ENCODE results near the gene ADAMTS8. TPM values are rescaled to one million over a fixed set of nuclear protein-coding genes. Genes with fewer than 3 reads are reported as not detected.

ADAMTS8 gene
- total RNA-seq, 1 experiment from 2014 or later: 0.15 TPM

- in situ Hi-C loops (cut with HindIII; ENCODE audit: low pct_unique_long_range_greater_than_20kb, low sequenced_read_pairs) (no loop called here), intact Hi-C loops (cut with micrococcal nuclease; ENCODE audit: unreplicated experiment) (no loop called here)
- H3K9me3 ChIP-seq (ENCODE audit: control insufficient read depth, insufficient read depth, low read depth, low read length): no peaks in the 10 kb centered on the region
- H3K4me3 ChIP-seq (ENCODE audit: low read depth in 2 of 2, low read length in 2 of 2): no peak overlapping the region
- H3K4me1 ChIP-seq (ENCODE audit: control insufficient read depth, insufficient read depth, low read length): no peaks in the 10 kb centered on the region
- ATAC-seq (no peak; the same call in 1 of the 2 replicates), DNase-seq (ENCODE audit: low read depth, low spot score) (no peak)
- peaks cover 9% of the 10 kb centered on the region; the same call in 1 of the 2 replicates for H3K27me3 ChIP-seq (ENCODE audit: control insufficient read depth, insufficient read depth, low read length)
- no peak for TF ChIP-seq CTCF (IDR thresholded peaks at IDR 0.05)
- TF ChIP-seq TCF7L2 (IDR thresholded peaks at IDR 0.05; ENCODE audit: low read depth, low read length): no peak
- no peak for TF ChIP-seq POLR2AphosphoS5 (IDR thresholded peaks at IDR 0.05; ENCODE audit: low read depth, low read length)
- TF ChIP-seq SIN3A (IDR thresholded peaks at IDR 0.05; ENCODE audit: borderline replicate concordance, insufficient read depth, low read depth, low read length): no peak
- TF ChIP-seq REST (IDR thresholded peaks at IDR 0.05; ENCODE audit: insufficient read depth in 1 of 2, low read depth in 2 of 2, low read length in 1 of 2): no peak
- BruUV-seq (replicated peaks): no TSS peak
- CTCF ChIA-PET: no interaction called here
- H3K27ac ChIP-seq (ENCODE audit: low read length): no peak overlapping the region
- H3K36me3 ChIP-seq (ENCODE audit: control insufficient read depth, insufficient read depth, low read length): no peaks in the 10 kb centered on the region
- POLR2A ChIA-PET: no interaction called here
Measured at GRCh38 chr11:130369141-130369691, 59.2 kb downstream of the ADAMTS8 start.

DNA sequence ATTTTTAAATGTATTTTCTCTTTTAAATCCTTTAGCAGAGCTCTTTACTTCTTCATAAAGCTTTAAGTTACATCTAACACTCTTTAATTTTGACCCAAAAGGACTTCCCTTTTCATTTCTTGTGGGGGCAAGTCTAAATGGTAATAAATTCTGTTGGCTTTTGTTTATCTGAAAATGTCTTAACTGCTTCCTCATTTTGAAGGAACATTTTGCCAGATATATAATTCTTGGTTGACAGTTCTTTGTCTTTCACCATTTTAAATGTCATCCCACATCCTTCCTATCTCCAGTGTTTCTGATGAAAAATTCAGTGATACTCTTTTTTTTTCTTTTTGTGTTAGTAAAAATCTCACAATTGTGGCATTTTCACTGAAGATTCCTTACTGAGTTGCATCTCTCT, 69.0 kb downstream of the ADAMTS8 start:
- CTCF ChIA-PET: no interaction called here
- no peak for DNase-seq (ENCODE audit: low read depth, low spot score)
- in situ Hi-C loops (cut with HindIII; ENCODE audit: low pct_unique_long_range_greater_than_20kb, low sequenced_read_pairs) (no loop called here), intact Hi-C loops (cut with micrococcal nuclease; ENCODE audit: unreplicated experiment) (no loop called here)
- TF ChIP-seq REST (IDR thresholded peaks at IDR 0.05; ENCODE audit: insufficient read depth in 1 of 2, low read depth in 2 of 2, low read length in 1 of 2): no peak
- no peak for TF ChIP-seq TCF7L2 (IDR thresholded peaks at IDR 0.05; ENCODE audit: low read depth, low read length)
- TF ChIP-seq POLR2AphosphoS5 (IDR thresholded peaks at IDR 0.05; ENCODE audit: low read depth, low read length): no peak
- TF ChIP-seq SIN3A (IDR thresholded peaks at IDR 0.05; ENCODE audit: borderline replicate concordance, insufficient read depth, low read depth, low read length): no peak
- no peak for TF ChIP-seq CTCF (IDR thresholded peaks at IDR 0.05)
- Histone ChIP-seq H3K4me1 (ENCODE audit: control insufficient read depth, insufficient read depth, low read length) (no peaks in the 10 kb centered on the region), H3K4me3 (ENCODE audit: low read depth in 2 of 2, low read length in 2 of 2) (no peak overlapping the region), H3K9me3 (ENCODE audit: control insufficient read depth, insufficient read depth, low read depth, low read length) (peaks cover 13% of the 10 kb centered on the region; the same call in 1 of the 2 replicates), H3K27me3 (ENCODE audit: control insufficient read depth, insufficient read depth, low read length) (no peaks in the 10 kb centered on the region; the same call in 1 of the 2 replicates), H3K27ac (ENCODE audit: low read length) (no peak overlapping the region), H3K36me3 (ENCODE audit: control insufficient read depth, insufficient read depth, low read length) (no peaks in the 10 kb centered on the region)
- no TSS peak for BruUV-seq (replicated peaks)
- POLR2A ChIA-PET: no interaction called here
- no peak for ATAC-seq
